SU-DHL-6 (cell line): ENCODE data around the gene C2orf80.
"Not testable (repeated sequence)": the region's sequence is repeated elsewhere in the genome, so short reads cannot be mapped to it uniquely, and the experiment has no call there.

Source experiments
- H2AFZ ChIP-seq: fragments of 200-600 bp; sonication (generic); 2 replicates; pipeline ENCODE4 v1.6.1; 2014; ENCODE audit warnings: low read depth, mild to moderate bottlenecking, moderate library complexity, mixed read lengths, antibody characterized with exemption, low read length; ENCODE audit not compliant: severe bottlenecking
- H3F3A ChIP-seq: fragments of 200-600 bp; shearing (Covaris generic); 2 replicates; pipeline ENCODE4 v1.6.0; 2016; ENCODE audit warnings: antibody characterized with exemption, mild to moderate bottlenecking; ENCODE audit not compliant: insufficient read depth
- H3K27ac ChIP-seq: fragments of 200-600 bp; sonication (generic); 2 replicates; pipeline ENCODE4 v1.5.1; 2016; ENCODE audit warnings: low read depth, mild to moderate bottlenecking, low read length, moderate library complexity, mixed read lengths
- H3K27me3 ChIP-seq: fragments of 200-600 bp; sonication (generic), shearing (Covaris generic); 2 replicates; pipeline ENCODE4 v1.6.0; 2014; ENCODE audit warnings: mild to moderate bottlenecking, low read length
- H3K36me3 ChIP-seq: fragments of 200-600 bp; sonication (generic); 2 replicates; pipeline ENCODE4 v1.6.1; 2014; ENCODE audit warnings: mild to moderate bottlenecking, low read length, mixed read lengths
- H3K4me2 ChIP-seq: fragments of 300-600, 200-600 bp; shearing (Covaris generic), sonication (generic); 2 replicates; pipeline ENCODE4 v1.6.0; 2014; ENCODE audit warnings: low read length, low read depth, mild to moderate bottlenecking; ENCODE audit not compliant: poor library complexity, severe bottlenecking
- H3K4me3 ChIP-seq: fragments of 200-600 bp; sonication (generic); 2 replicates; pipeline ENCODE4 v1.5.1; 2014; ENCODE audit warnings: antibody characterized with exemption, low read length, mild to moderate bottlenecking, mixed read lengths; ENCODE audit not compliant: insufficient read depth, poor library complexity, severe bottlenecking
- H3K79me2 ChIP-seq: fragments of 200-600 bp; sonication (generic); 2 replicates; pipeline ENCODE4 v1.6.1; 2014; ENCODE audit warnings: mild to moderate bottlenecking, low read length, moderate library complexity; ENCODE audit not compliant: insufficient read depth
- H3K9ac ChIP-seq: fragments of 200-600 bp; sonication (generic); 2 replicates; pipeline ENCODE4 v1.7.0; 2014; ENCODE audit warnings: mild to moderate bottlenecking, low read length
- H3K9me2 ChIP-seq: fragments of 200-600 bp; sonication (generic); replicated peaks from 2 replicates; pipeline ENCODE4 v1.6.1; 2014; ENCODE audit warnings: low read length; ENCODE audit not compliant: insufficient read depth
- H3K9me3 ChIP-seq: fragments of 200-600 bp; sonication (generic); 2 replicates; pipeline ENCODE4 v1.6.1; 2014; ENCODE audit warnings: low read length, mixed read lengths; ENCODE audit not compliant: insufficient read depth
- H4K20me1 ChIP-seq: fragments of 200-600 bp; sonication (generic); 2 replicates; pipeline ENCODE4 v1.6.1; 2014; ENCODE audit warnings: low read depth, mild to moderate bottlenecking, antibody characterized with exemption, low read length, moderate library complexity, mixed read lengths
- EZH2phosphoT487 ChIP-seq: fragments of 200-600 bp; sonication (generic), shearing (Covaris generic); conservative IDR thresholded peaks from 2 replicates; pipeline ENCODE4 v1.6.1; 2018; ENCODE audit warnings: mild to moderate bottlenecking, antibody characterized with exemption, low read length, moderate library complexity, mixed read lengths
- TF ChIP-seq, protein P1 (sequence below): fragments of 200-600 bp; sonication (generic); IDR thresholded peaks from one replicate; pipeline ENCODE4 v1.5.1; 2017; ENCODE audit warnings: antibody characterized with exemption, mild to moderate bottlenecking, low read length, moderate library complexity; ENCODE audit not compliant: insufficient read depth, poor library complexity, severe bottlenecking

C2orf80 gene

DNA sequence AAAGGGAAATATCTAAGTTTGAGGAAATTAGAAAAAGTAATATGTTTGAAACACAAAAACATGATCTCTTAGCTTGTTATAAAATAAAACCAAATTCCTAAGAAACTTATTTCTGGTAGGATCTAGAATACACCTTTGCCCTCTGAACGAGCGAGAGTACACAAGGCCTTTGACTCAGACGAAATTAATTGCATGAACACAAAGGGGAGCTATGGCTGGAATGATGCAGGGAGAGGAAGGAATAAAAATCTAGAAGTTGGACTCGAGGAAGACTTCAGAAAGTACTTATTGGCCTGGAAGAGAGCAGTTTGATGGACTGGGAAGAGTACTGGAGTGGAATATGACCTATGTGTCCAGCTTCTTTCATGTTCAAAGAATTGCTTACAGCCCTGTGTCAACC lies 64.6 kb downstream of the C2orf80 start:
- H3K4me3 ChIP-seq: no peak overlapping the region
- H3K4me2 ChIP-seq: no peak overlapping the region
- H3K36me3 ChIP-seq: no peaks in the 10 kb centered on the region
- no peaks in the 10 kb centered on the region for H3F3A ChIP-seq
- H3K9me3 ChIP-seq: no peaks in the 10 kb centered on the region
- H3K9ac ChIP-seq: no peak overlapping the region
- no peak overlapping the region for H3K27ac ChIP-seq
- no peaks in the 10 kb centered on the region for H3K27me3 ChIP-seq
- TF ChIP-seq, protein P1, sequence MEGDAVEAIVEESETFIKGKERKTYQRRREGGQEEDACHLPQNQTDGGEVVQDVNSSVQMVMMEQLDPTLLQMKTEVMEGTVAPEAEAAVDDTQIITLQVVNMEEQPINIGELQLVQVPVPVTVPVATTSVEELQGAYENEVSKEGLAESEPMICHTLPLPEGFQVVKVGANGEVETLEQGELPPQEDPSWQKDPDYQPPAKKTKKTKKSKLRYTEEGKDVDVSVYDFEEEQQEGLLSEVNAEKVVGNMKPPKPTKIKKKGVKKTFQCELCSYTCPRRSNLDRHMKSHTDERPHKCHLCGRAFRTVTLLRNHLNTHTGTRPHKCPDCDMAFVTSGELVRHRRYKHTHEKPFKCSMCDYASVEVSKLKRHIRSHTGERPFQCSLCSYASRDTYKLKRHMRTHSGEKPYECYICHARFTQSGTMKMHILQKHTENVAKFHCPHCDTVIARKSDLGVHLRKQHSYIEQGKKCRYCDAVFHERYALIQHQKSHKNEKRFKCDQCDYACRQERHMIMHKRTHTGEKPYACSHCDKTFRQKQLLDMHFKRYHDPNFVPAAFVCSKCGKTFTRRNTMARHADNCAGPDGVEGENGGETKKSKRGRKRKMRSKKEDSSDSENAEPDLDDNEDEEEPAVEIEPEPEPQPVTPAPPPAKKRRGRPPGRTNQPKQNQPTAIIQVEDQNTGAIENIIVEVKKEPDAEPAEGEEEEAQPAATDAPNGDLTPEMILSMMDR: no peak
- no peak for TF ChIP-seq EZH2phosphoT487
- no peaks in the 10 kb centered on the region for H3K79me2 ChIP-seq
- H2AFZ ChIP-seq: no peak overlapping the region
- H4K20me1 ChIP-seq: no peaks in the 10 kb centered on the region
- H3K9me2 ChIP-seq: no peaks in the 10 kb centered on the region

DNA sequence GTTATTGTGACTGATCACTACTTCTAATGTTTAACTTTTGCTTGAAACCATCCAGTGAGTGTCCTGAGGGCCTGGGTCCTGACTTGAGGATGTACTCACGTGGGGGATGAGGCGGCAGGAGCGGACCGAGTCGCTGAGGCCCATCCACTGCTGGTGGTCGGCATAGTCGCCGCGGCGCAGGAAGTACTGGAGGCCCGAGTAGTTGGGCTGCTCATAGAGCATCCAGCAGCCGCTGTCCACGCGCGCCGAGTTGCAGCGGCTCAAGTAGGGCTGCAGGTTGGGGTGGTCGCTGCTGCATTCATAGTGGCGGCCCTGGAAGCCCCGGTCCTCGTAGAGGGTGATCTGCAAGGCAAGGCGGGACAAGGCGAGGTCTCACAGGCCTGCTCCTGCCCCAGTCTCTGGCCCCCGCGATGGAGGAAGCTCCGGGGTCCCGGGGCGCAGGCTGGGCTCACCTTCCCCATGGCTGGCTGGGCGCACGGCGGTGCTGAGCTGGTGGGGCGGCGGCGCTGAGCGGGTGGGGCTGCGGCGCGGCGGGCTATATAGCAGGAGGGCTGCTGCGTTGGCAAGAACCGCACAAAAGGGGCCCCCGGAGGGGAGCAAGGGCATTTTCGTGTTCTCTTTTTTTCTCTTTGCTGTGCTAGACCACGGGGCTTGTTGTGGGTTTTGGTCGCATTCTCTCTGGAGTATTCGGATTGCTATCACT lies 65.7 kb downstream of the C2orf80 start, which contains the start of gene CRYGD:
Gene CRYGD (minus strand): TSS at position 512 of the 703 bp plus-strand sequence. CDS start 51 bp downstream, at position 461.
- H3K4me3 ChIP-seq, H2AFZ ChIP-seq: not testable (repeated sequence)

DNA sequence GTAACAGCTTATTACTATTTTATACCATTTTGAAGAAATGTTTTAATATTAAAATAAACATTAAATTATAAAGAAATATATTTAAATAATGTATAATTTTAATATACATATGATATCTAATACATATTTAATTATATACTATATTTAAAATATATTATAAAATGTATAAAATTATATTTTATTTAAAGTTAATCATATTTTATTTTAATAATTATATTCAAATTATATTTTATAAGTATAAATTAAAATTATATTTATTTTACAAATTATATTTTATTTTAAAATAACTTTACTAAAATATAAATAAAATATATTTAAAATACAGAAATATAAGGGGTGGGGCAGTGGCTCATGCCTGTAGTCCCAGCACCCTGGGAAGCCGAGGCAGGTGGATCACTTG lies 67.6 kb downstream of the C2orf80 start:
- Histone ChIP-seq H3K27ac (no peak overlapping the region), H2AFZ (no peak overlapping the region), H3F3A (no peaks in the 10 kb centered on the region), H3K9me3 (no peaks in the 10 kb centered on the region), H3K27me3 (no peaks in the 10 kb centered on the region), H3K36me3 (no peaks in the 10 kb centered on the region), H3K9ac (no peak overlapping the region), H4K20me1 (no peaks in the 10 kb centered on the region), H3K4me3 (no peak overlapping the region), H3K9me2 (no peaks in the 10 kb centered on the region), H3K79me2 (no peaks in the 10 kb centered on the region), H3K4me2 (no peak overlapping the region)
- TF ChIP-seq, protein P1: no peak
- TF ChIP-seq EZH2phosphoT487: no peak

More for the DNA sequence above, 65.7 kb downstream of the C2orf80 start, which contains the start of gene CRYGD:
- not testable (repeated sequence) for H3K9me3 ChIP-seq, H3F3A ChIP-seq, H4K20me1 ChIP-seq, H3K79me2 ChIP-seq, H3K36me3 ChIP-seq, H3K4me2 ChIP-seq, H3K27me3 ChIP-seq, H3K9ac ChIP-seq, H3K9me2 ChIP-seq, H3K27ac ChIP-seq

DNA sequence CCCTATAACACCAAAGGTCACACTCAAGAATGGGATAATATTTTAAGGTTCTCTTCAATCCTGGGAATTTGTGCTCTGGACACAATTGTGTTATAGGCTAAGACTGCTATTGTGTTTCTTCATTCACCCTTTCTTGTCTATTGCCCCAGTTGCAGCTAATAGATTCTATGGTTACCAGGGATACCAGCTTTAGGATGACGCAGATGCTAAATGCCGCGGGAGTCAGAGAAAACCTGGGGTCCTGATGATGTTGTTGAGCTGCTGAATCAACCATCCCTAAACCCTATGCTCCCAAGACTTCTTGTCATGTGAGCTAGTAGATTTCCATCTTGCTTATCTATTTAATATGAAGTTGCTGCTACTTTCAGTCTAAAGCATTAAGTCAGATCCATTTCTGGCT lies 70.9 kb downstream of the C2orf80 start:
- H2AFZ ChIP-seq: no peak overlapping the region
- no peaks in the 10 kb centered on the region for H3K9me2 ChIP-seq
- H3K9me3 ChIP-seq: no peaks in the 10 kb centered on the region
- H3K27me3 ChIP-seq: no peaks in the 10 kb centered on the region
- no peaks in the 10 kb centered on the region for H3K79me2 ChIP-seq
- TF ChIP-seq EZH2phosphoT487: no peak
- TF ChIP-seq, protein P1: no peak
- H3K4me3 ChIP-seq: no peak overlapping the region
- H3F3A ChIP-seq: no peaks in the 10 kb centered on the region
- H4K20me1 ChIP-seq: no peaks in the 10 kb centered on the region
- no peaks in the 10 kb centered on the region for H3K36me3 ChIP-seq
- H3K9ac ChIP-seq: no peak overlapping the region
- H3K4me2 ChIP-seq: no peak overlapping the region
- no peak overlapping the region for H3K27ac ChIP-seq

DNA sequence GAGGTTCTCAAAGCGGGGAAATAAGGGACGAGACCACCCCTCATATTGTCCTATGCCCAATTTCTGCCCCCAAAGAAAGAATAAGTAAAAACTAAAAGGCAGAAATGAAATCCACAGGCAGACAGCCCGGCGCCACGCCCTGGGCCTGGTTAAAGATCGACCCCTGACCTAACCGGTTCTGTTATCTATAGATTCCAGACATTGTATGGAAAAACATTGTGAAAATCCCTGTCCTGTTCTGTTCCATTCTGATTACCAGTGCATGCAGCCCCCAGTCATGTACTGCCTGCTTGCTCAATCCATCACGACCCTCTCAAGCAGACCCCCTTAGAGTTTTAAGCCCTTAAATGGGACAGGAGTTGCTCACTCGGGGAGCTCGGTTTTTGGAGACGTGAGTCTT lies 72.4 kb downstream of the C2orf80 start:
- H3K4me3 ChIP-seq: not testable (repeated sequence)

More for the DNA sequence above, 72.4 kb downstream of the C2orf80 start:
- H4K20me1 ChIP-seq, H3K79me2 ChIP-seq, H3F3A ChIP-seq, H3K36me3 ChIP-seq, H3K27ac ChIP-seq, H3K9me2 ChIP-seq, H3K4me2 ChIP-seq, H3K9me3 ChIP-seq, H3K27me3 ChIP-seq, H2AFZ ChIP-seq, H3K9ac ChIP-seq: not testable (repeated sequence)
